Panc1 (cell line): ENCODE measurements around the gene USP10.

Experiments
- CTCF ChIP-seq: fragments of 450-650 bp; IDR thresholded peaks from 2 replicates; pipeline ENCODE4 v1.5.1; 2017; ENCODE audit warnings: mild to moderate bottlenecking
- POLR2AphosphoS5 ChIP-seq: IDR thresholded peaks from 2 replicates; pipeline ENCODE4 v1.6.1; 2012; ENCODE audit warnings: mild to moderate bottlenecking, low read depth, low read length, moderate library complexity
- SIN3A ChIP-seq: IDR thresholded peaks from 2 replicates; pipeline ENCODE4 v1.6.1; 2012; ENCODE audit warnings: low read depth, mild to moderate bottlenecking, low read length, moderate library complexity, borderline replicate concordance; ENCODE audit not compliant: insufficient read depth

- TF ChIP-seq CTCF (no peak), SIN3A (no peak), POLR2AphosphoS5 (no peak)
Observed at GRCh38 chr16:84823484-84823883, 123.7 kb downstream of the USP10 start.
